Mononuclear cell (primary cell): Measurements from ENCODE around the gene FBXO38. TPM values are rescaled to one million over a fixed set of nuclear protein-coding genes. Genes with fewer than 3 reads are reported as not detected.

Experiments used
- H3K27me3 ChIP-seq: 2 replicates; pipeline ENCODE4 v1.6.0; 2011; ENCODE audit warnings: low read length, control low read depth; ENCODE audit not compliant: insufficient read depth
- H3K4me1 ChIP-seq: 2 replicates; pipeline ENCODE4 v1.5.1; 2011; ENCODE audit warnings: mild to moderate bottlenecking, low read length, control low read depth; ENCODE audit not compliant: insufficient read depth
- H3K4me3 ChIP-seq: 2 replicates; pipeline ENCODE4 v1.5.1; 2011; ENCODE audit warnings: mild to moderate bottlenecking, low read length, moderate library complexity
- H3K9me3 ChIP-seq: 2 replicates; pipeline ENCODE4 v1.5.1; 2011; ENCODE audit warnings: low read depth, mild to moderate bottlenecking, control low read depth, low read length
- total RNA-seq: library from RNA; depleted of rRNA; stranded (reverse); fragments of >200 nt; gene quantifications from one replicate; pipeline ENCODE4 v1.2.3, GENCODE V29; 2012

The FBXO38 gene
- total RNA-seq, 1 donor = 76.3 TPM

DNA sequence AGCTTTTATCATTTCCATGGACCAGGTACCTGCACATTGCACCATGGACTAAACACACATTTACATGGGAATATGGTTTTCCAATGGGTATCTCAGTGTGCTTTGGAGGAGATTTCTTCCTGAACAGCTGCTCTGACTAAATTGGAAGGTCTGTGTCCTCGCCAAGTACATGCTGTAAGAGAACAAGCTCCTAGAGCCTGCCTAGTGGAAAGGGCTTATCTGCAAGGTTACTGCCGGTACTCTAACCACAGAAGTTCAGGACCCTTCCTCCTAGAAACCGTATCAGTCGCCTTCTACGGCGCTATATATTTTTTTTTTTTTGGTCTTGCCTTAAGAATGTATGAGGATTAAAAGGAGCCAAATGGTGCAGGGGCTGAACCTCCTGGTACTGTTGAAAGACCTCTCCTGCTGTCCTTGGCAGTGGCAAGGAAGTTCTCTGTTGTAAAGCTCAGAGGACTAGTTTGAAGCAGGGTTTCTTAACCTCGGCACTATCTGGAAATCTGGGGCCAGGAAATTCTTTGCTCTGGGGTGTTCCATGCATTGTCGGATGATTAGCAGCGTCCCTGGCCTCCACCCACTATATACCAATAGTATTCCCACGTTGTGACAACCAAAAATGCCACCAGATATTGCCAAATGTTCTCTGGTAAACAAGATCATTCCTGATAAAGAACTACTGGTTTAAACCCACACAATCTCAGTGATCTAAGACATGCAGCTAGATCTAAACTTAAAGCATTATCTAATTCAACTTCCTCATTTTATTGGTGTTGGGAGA lies 107.4 kb downstream of the FBXO38 start:
- no peaks in the 10 kb centered on the region for H3K4me1 ChIP-seq
- no peak overlapping the region for H3K4me3 ChIP-seq
- H3K9me3 ChIP-seq = no peaks in the 10 kb centered on the region
- peaks cover 16% of the 10 kb centered on the region for H3K27me3 ChIP-seq

DNA sequence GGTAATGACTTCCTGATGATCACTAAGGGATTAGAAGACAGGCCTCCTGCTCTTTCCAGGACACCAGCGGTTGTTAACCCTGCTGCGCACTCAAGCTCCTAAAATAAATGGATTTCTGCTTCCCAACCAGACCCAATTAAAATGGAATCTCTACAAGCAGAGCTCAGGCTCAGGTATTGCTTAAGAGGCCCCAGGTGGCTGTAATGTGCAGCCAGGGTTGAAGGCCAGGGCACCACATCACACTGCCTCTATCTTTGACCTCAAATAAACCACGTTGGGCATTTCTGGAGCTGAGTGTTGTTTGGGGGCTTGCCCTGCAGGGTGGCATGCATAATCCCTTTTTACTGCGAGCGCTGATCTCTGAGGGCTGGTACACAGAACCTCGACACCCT lies 108.0 kb downstream of the FBXO38 start:
- H3K9me3 ChIP-seq = no peaks in the 10 kb centered on the region
- no peak overlapping the region for H3K4me3 ChIP-seq
- H3K27me3 ChIP-seq = peaks cover 19% of the 10 kb centered on the region
- H3K4me1 ChIP-seq = no peaks in the 10 kb centered on the region

DNA sequence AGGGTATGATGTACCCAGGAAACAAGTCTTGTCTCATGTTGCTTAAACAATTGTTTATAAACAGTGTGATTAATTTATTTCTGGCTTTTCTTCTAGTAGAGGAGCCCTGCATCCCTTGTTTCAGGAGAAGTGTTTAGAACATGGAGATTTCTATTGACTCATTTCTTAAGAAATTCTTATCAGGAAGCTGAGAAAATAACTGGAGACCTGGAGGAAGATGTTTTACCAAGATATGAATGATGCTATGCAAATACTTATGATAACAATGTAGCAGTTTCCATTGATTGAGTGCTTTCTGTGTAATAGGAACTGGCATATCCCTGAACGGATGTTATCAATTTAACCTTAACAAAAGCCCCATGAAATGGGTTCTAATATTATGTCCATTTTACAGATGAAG lies 108.6 kb downstream of the FBXO38 start:
- H3K9me3 ChIP-seq = no peaks in the 10 kb centered on the region
- no peaks in the 10 kb centered on the region for H3K4me1 ChIP-seq
- peaks cover 19% of the 10 kb centered on the region for H3K27me3 ChIP-seq
- no peak overlapping the region for H3K4me3 ChIP-seq

Other genes starting within 250 kb of the FBXO38 start
- gene SPINK14, start 215.4 kb upstream of the FBXO38 start, total RNA-seq = not detected
- not detected for gene SPINK6, start 180.9 kb upstream of the FBXO38 start, total RNA-seq
- not detected for gene MARCOL, start 145.4 kb upstream of the FBXO38 start, total RNA-seq
- gene SPINK13, start 115.2 kb upstream of the FBXO38 start, total RNA-seq = not detected
- gene SPINK7, start 71.5 kb upstream of the FBXO38 start, total RNA-seq = not detected
- not detected for gene SPINK9, start 48.4 kb upstream of the FBXO38 start, total RNA-seq